Activated CD8-positive, alpha-beta memory T cell treated with anti-CD3 and anti-CD28 coated beads for 48 hours (primary cell): ENCODE measurements around the gene NECTIN1.

ENCODE experiments used
- DNase-seq, 3 experiments: peaks; one replicate each; pipeline ENCODE4 v3.0.0-alpha.2; 2020; ENCODE audit warnings: low read depth in 2 of 3, low spot score in 2 of 3

NECTIN1 gene

GRCh38 chr11:119713359-119714040 lies 15.5 kb downstream of the NECTIN1 start:
- DNase-seq, result no peak

- DNase-seq, result no peak
These were observed 16.3 kb downstream of the NECTIN1 start for GRCh38 chr11:119712459-119713358.

- no peak for DNase-seq
These were observed 17.0 kb downstream of the NECTIN1 start for GRCh38 chr11:119712006-119712405.

GRCh38 chr11:119711476-119711875 lies 17.5 kb downstream of the NECTIN1 start:
- DNase-seq, result no peak

- DNase-seq, result no peak
These were observed 18.6 kb downstream of the NECTIN1 start for GRCh38 chr11:119710417-119710816.

- no peak for DNase-seq
These were observed 19.2 kb downstream of the NECTIN1 start for GRCh38 chr11:119709638-119710346.

GRCh38 chr11:119709171-119709570 lies 19.8 kb downstream of the NECTIN1 start:
- DNase-seq, result no peak

GRCh38 chr11:119708384-119708783 lies 20.6 kb downstream of the NECTIN1 start:
- DNase-seq, result no peak

GRCh38 chr11:119706887-119707286 lies 22.1 kb downstream of the NECTIN1 start:
- DNase-seq, result no peak

- no peak for DNase-seq
These were observed 23.0 kb downstream of the NECTIN1 start for GRCh38 chr11:119706029-119706428.

- DNase-seq, result no peak
These were observed 23.6 kb downstream of the NECTIN1 start for GRCh38 chr11:119705362-119705761.

- DNase-seq, result no peak
These were observed 24.2 kb downstream of the NECTIN1 start for GRCh38 chr11:119704849-119705248.

GRCh38 chr11:119701591-119702549 lies 27.1 kb downstream of the NECTIN1 start:
- DNase-seq, result no peak

GRCh38 chr11:119700536-119701346 lies 28.3 kb downstream of the NECTIN1 start:
- DNase-seq, result no peak

GRCh38 chr11:119700030-119700429 lies 29.0 kb downstream of the NECTIN1 start:
- no peak for DNase-seq

- DNase-seq, result no peak
These were observed 29.8 kb downstream of the NECTIN1 start for GRCh38 chr11:119699227-119699626.

GRCh38 chr11:119697882-119698281 lies 31.1 kb downstream of the NECTIN1 start:
- no peak for DNase-seq

GRCh38 chr11:119697445-119697844 lies 31.6 kb downstream of the NECTIN1 start:
- no peak for DNase-seq

GRCh38 chr11:119696378-119697222 lies 32.4 kb downstream of the NECTIN1 start:
- DNase-seq, result no peak
